Measurements from ENCODE around the gene BLNK.

- TF ChIP-seq CTCF (conservative IDR thresholded peaks at IDR 0.05; ENCODE audit: low read depth in 2 of 2) (no peak), POLR2AphosphoS5 (IDR thresholded peaks at IDR 0.05; ENCODE audit: low read depth) (no peak), EZH2 (IDR thresholded peaks at IDR 0.05; ENCODE audit: low read depth, unreplicated experiment) (no peak), CREB1 (CRISPR knock-in tag; IDR thresholded peaks at IDR 0.05; ENCODE audit: low read depth) (no peak)
Observed at GRCh38 chr10:96208271-96208670, 63.1 kb downstream of the BLNK start.
